Fibroblast of skin of left biceps (primary cell): ENCODE results near the gene ANXA1.
"Not testable (repeated sequence)": the region's sequence is repeated elsewhere in the genome, so short reads cannot be mapped to it uniquely, and the experiment has no call there.

Source experiments
- DNase-seq, 2 experiments: peaks; one replicate each; pipeline ENCODE4 v3.0.0-alpha.2; 2013; ENCODE audit warnings: low read depth in 2 of 2

Gene ANXA1

GRCh38 chr9:73168298-73168934 lies 16.8 kb downstream of the ANXA1 start:
- no peak for DNase-seq

GRCh38 chr9:73170185-73170957 lies 18.7 kb downstream of the ANXA1 start:
- no peak for DNase-seq

GRCh38 chr9:73172901-73173215 lies 21.2 kb downstream of the ANXA1 start:
- no peak for DNase-seq

GRCh38 chr9:73173557-73174329 lies 22.1 kb downstream of the ANXA1 start:
- DNase-seq, result no peak

- DNase-seq, result no peak
Observed at GRCh38 chr9:73174330-73174980, 22.8 kb downstream of the ANXA1 start.

- DNase-seq, result no peak
Observed at GRCh38 chr9:73176450-73176875, 24.8 kb downstream of the ANXA1 start.

GRCh38 chr9:73178044-73178443 lies 26.4 kb downstream of the ANXA1 start:
- no peak for DNase-seq

GRCh38 chr9:73179589-73179988 lies 27.9 kb downstream of the ANXA1 start:
- no peak for DNase-seq

- DNase-seq, result peak; percentile 66 to 69
Observed at GRCh38 chr9:73180403-73180802, 28.7 kb downstream of the ANXA1 start.

GRCh38 chr9:73182928-73183327 lies 31.3 kb downstream of the ANXA1 start:
- no peak for DNase-seq

- DNase-seq, result no peak
Observed at GRCh38 chr9:73183428-73183827, 31.8 kb downstream of the ANXA1 start.

- DNase-seq, result peak in 1 of 2 experiments; percentile 13
Observed at GRCh38 chr9:73183917-73184861, 32.5 kb downstream of the ANXA1 start.

GRCh38 chr9:73191109-73191508 lies 39.4 kb downstream of the ANXA1 start:
- DNase-seq, result not testable (repeated sequence)

GRCh38 chr9:73194284-73194683 lies 42.6 kb downstream of the ANXA1 start:
- no peak for DNase-seq

- DNase-seq, result no peak
Observed at GRCh38 chr9:73199448-73199847, 47.8 kb downstream of the ANXA1 start.

GRCh38 chr9:73199886-73200285 lies 48.2 kb downstream of the ANXA1 start:
- no peak for DNase-seq

GRCh38 chr9:73200694-73201452 lies 49.2 kb downstream of the ANXA1 start:
- peak in 1 of 2 experiments; percentile 7 for DNase-seq

GRCh38 chr9:73202980-73203379 lies 51.3 kb downstream of the ANXA1 start:
- DNase-seq, result no peak

GRCh38 chr9:73204936-73205335 lies 53.3 kb downstream of the ANXA1 start:
- DNase-seq, result no peak

- no peak for DNase-seq
Observed at GRCh38 chr9:73206851-73207250, 55.2 kb downstream of the ANXA1 start.
